A549 (cell line): ENCODE measurements around the gene AKAP5. TPM values are rescaled to one million over a fixed set of nuclear protein-coding genes. Genes with fewer than 3 reads are reported as not detected.
A peak's percentile ranks its signal among the peaks of the same experiment; 100 is the strongest.

ENCODE experiments used
- ATAC-seq, 2 experiments: fragments of 200-7000 bp in 1 of 2; fragments of >200 bp in 1 of 2; cut with Nextera tagmentation in 1 of 2; cut with Tn5 transposase in 1 of 2; 3 replicates each; pipeline versions ENCODE4 v1.8.0 to v1.9.1; 2018 to 2020; ENCODE audit warnings: mild to moderate bottlenecking in 1 of 2, moderate library complexity in 1 of 2
- CTCF ChIA-PET: fragments of 300-600 bp; sonication (Branson Sonifier 250); formaldehyde crosslinking; extraction: SDS; loops from one replicate; lab custom pipeline; 2021; ENCODE audit warnings: antibody characterized with exemption, inconsistent platforms; lab: Yijun Ruan, JAX
- POLR2A ChIA-PET: fragments of 350-600 bp; formaldehyde crosslinking; extraction: SDS; loops from one replicate; lab custom pipeline; 2021; ENCODE audit warnings: antibody characterized with exemption, inconsistent platforms; lab: Yijun Ruan, JAX
- DNase-seq, 2 experiments: peaks; one replicate each; pipeline versions ENCODE4 v3.0.0 to v3.0.0-alpha.2; 2011 to 2016; ENCODE audit warnings: low read depth in 1 of 2, low spot score in 1 of 2
- FAIRE-seq: peaks from 2 replicates; lab custom pipeline; 2011; peaks lifted over from hg19 to GRCh38; lab: Jason Lieb, UNC
- H3K27ac ChIP-seq, 2 experiments: fragments of >200 bp; sonication (Bioruptor Twin); formaldehyde crosslinking; 3 replicates each; pipeline ENCODE4 v1.5.1; 2016 to 2017
- H3K4me1 ChIP-seq: fragments of >200 bp; sonication (Bioruptor Twin); formaldehyde crosslinking; 3 replicates; pipeline ENCODE4 v1.6.1; 2016
- H3K4me2 ChIP-seq: fragments of >200 bp; sonication (Bioruptor Twin); formaldehyde crosslinking; 3 replicates; pipeline ENCODE4 v1.6.1; 2016
- H3K4me3 ChIP-seq: fragments of >200 bp; sonication (Bioruptor Twin); formaldehyde crosslinking; 3 replicates; pipeline ENCODE4 v1.5.1; 2016
- H3K9me3 ChIP-seq: fragments of >200 bp; sonication (Bioruptor Twin); formaldehyde crosslinking; 3 replicates; pipeline ENCODE4 v1.6.1; 2016
- BHLHE40 ChIP-seq: IDR thresholded peaks from 2 replicates; pipeline ENCODE4 v1.6.1; 2012; ENCODE audit warnings: low read depth, low read length, inconsistent platforms
- CBX2 ChIP-seq: fragments of 200-600 bp; sonication (generic); IDR thresholded peaks from 2 replicates; pipeline ENCODE4 v1.6.1; 2016; ENCODE audit warnings: low read depth, mild to moderate bottlenecking, borderline replicate concordance
- CBX8 ChIP-seq: fragments of 200-600 bp; sonication (generic); IDR thresholded peaks from 2 replicates; pipeline ENCODE4 v1.6.1; 2016
- CHD4 ChIP-seq: fragments of 200-600 bp; sonication (generic); IDR thresholded peaks from 2 replicates; pipeline ENCODE4 v1.6.1; 2016; ENCODE audit warnings: antibody characterized with exemption, mild to moderate bottlenecking, borderline replicate concordance
- EHF ChIP-seq: fragments of 250-450 bp; sonication (Bioruptor Pico); IDR thresholded peaks from 2 replicates; pipeline ENCODE4 v1.5.0; 2020; ENCODE audit warnings: mild to moderate bottlenecking
- EHMT2 ChIP-seq: fragments of 200-600 bp; sonication (generic); IDR thresholded peaks from 2 replicates; pipeline ENCODE4 v1.6.1; 2016; ENCODE audit warnings: antibody characterized with exemption, low read depth, mild to moderate bottlenecking, moderate library complexity
- EP300 ChIP-seq, 2 experiments: fragments of >200 bp; sonication (Bioruptor Twin); formaldehyde crosslinking; IDR thresholded peaks; 2 replicates in 1 of 2; 3 replicates in 1 of 2; pipeline ENCODE4 v1.6.1; 2016 to 2017
- FOXS1 ChIP-seq: fragments of 250-450 bp; sonication (Bioruptor Pico); IDR thresholded peaks from 2 replicates; pipeline ENCODE4 v1.5.0; 2020; ENCODE audit warnings: mild to moderate bottlenecking, moderate library complexity
- GATA3 ChIP-seq: IDR thresholded peaks from 2 replicates; pipeline ENCODE4 v1.6.1; 2012; ENCODE audit warnings: borderline replicate concordance
- HDAC2 ChIP-seq: fragments of 200-600 bp; sonication (generic); IDR thresholded peaks from 2 replicates; pipeline ENCODE4 v1.6.1; 2016
- HOXA7 ChIP-seq: fragments of 250-450 bp; sonication (Bioruptor Pico); IDR thresholded peaks from 2 replicates; pipeline ENCODE4 v1.5.0; 2020; ENCODE audit warnings: mild to moderate bottlenecking, moderate library complexity
- HOXB5 ChIP-seq: fragments of 250-450 bp; sonication (Bioruptor Pico); IDR thresholded peaks from 2 replicates; pipeline ENCODE4 v1.5.0; 2020; ENCODE audit warnings: mild to moderate bottlenecking, moderate library complexity
- JUN ChIP-seq, 2 experiments: fragments of >200 bp; sonication (Bioruptor Twin); formaldehyde crosslinking; IDR thresholded peaks; 2 replicates in 1 of 2; 3 replicates in 1 of 2; pipeline ENCODE4 v1.6.1; 2016 to 2017
- JUNB ChIP-seq: fragments of >200 bp; sonication (Bioruptor Twin); formaldehyde crosslinking; IDR thresholded peaks from 2 replicates; pipeline ENCODE4 v1.6.1; 2016
- KDM1A ChIP-seq: fragments of 200-600 bp; sonication (generic); IDR thresholded peaks from 2 replicates; pipeline ENCODE4 v1.6.1; 2016; ENCODE audit warnings: low read depth, mild to moderate bottlenecking
- KDM5A ChIP-seq: fragments of 200-600 bp; sonication (generic); IDR thresholded peaks from 2 replicates; pipeline ENCODE4 v1.6.1; 2016; ENCODE audit warnings: antibody characterized with exemption, mild to moderate bottlenecking
- NPAS2 ChIP-seq: fragments of 250-450 bp; sonication (Bioruptor Pico); IDR thresholded peaks from 2 replicates; pipeline ENCODE4 v1.8.0; 2022; ENCODE audit warnings: mild to moderate bottlenecking, moderate library complexity, borderline replicate concordance
- NR3C1 ChIP-seq: fragments of >200 bp; sonication (Bioruptor Twin); formaldehyde crosslinking; IDR thresholded peaks from 3 replicates; pipeline ENCODE4 v1.6.1; 2017
- PHF8 ChIP-seq: fragments of 200-600 bp; sonication (generic); IDR thresholded peaks from 2 replicates; pipeline ENCODE4 v1.6.1; 2016; ENCODE audit warnings: low read depth, mild to moderate bottlenecking, antibody characterized with exemption, moderate library complexity, borderline replicate concordance
- POLR2A ChIP-seq: IDR thresholded peaks from 2 replicates; pipeline ENCODE4 v1.6.1; 2012; ENCODE audit warnings: mild to moderate bottlenecking, low read length
- POLR2AphosphoS2 ChIP-seq: conservative IDR thresholded peaks from 2 replicates; pipeline ENCODE4 v1.6.1; 2012; ENCODE audit warnings: low read length, improper control_type of control experiment, inconsistent platforms
- RARB ChIP-seq: fragments of 250-450 bp; sonication (Bioruptor Pico); IDR thresholded peaks from 2 replicates; pipeline ENCODE4 v1.8.0; 2021; ENCODE audit warnings: mild to moderate bottlenecking, moderate library complexity
- RNF2 ChIP-seq: fragments of 200-600 bp; sonication (generic); IDR thresholded peaks from 2 replicates; pipeline ENCODE4 v1.6.1; 2016; ENCODE audit warnings: low read depth, mild to moderate bottlenecking, antibody characterized with exemption, moderate library complexity, borderline replicate concordance
- SMC3 ChIP-seq: fragments of >200 bp; sonication (Bioruptor Twin); formaldehyde crosslinking; IDR thresholded peaks from 3 replicates; pipeline ENCODE4 v1.6.1; 2018; ENCODE audit warnings: inconsistent platforms
- SREBF2 ChIP-seq: fragments of 450-650 bp; IDR thresholded peaks from 2 replicates; pipeline ENCODE4 v1.6.1; 2014; ENCODE audit warnings: mild to moderate bottlenecking, moderate library complexity
- TP53 ChIP-seq: fragments of 250-450 bp; sonication (Bioruptor Pico); IDR thresholded peaks from 2 replicates; pipeline ENCODE4 v1.5.0; 2021; ENCODE audit warnings: mild to moderate bottlenecking, moderate library complexity
- ZC3H11A ChIP-seq: fragments of 450-650 bp; IDR thresholded peaks from 2 replicates; pipeline ENCODE4 v1.6.1; 2014; ENCODE audit warnings: antibody characterized with exemption, mild to moderate bottlenecking
- ZFP36 ChIP-seq: fragments of 450-650 bp; IDR thresholded peaks from 2 replicates; pipeline ENCODE4 v1.6.1; 2014; ENCODE audit warnings: borderline replicate concordance; ENCODE audit not compliant: partially characterized antibody
- ZNF302 ChIP-seq: fragments of 250-450 bp; sonication (Bioruptor Pico); IDR thresholded peaks from 2 replicates; pipeline ENCODE4 v1.9.0; 2021; ENCODE audit warnings: inconsistent platforms, mild to moderate bottlenecking, moderate library complexity
- ZSCAN20 ChIP-seq: fragments of 250-450 bp; sonication (Bioruptor Pico); IDR thresholded peaks from 2 replicates; pipeline ENCODE4 v1.8.0; 2022; ENCODE audit warnings: mild to moderate bottlenecking, moderate library complexity
- WGBS: methylation state at CpG from one replicate; pipeline ENCODE4 v1.1.6; 2017; ENCODE audit errors: missing lambda C conversion rate; 5-methylcytosine and 5-hydroxymethylcytosine counted together
- polyA plus RNA-seq, 4 experiments: library from polyadenylated mRNA; depleted of rRNA in 3 of 4; stranded (reverse); fragments of >200 nt; fragmentation: RNase III in 1 of 4; extraction: RNeasy Plus Mini Kit Qiagen cat#74134 plus additional on column Dnase treatment in 1 of 4; gene quantifications; 2 replicates in 3 of 4; 3 replicates in 1 of 4; pipeline ENCODE4 v1.2.3, GENCODE V29; 2011 to 2017
- TF ChIP-seq, protein P1 (sequence below): IDR thresholded peaks from 2 replicates; pipeline ENCODE4 v1.6.1; 2012; ENCODE audit warnings: low read depth, borderline replicate concordance
- TF ChIP-seq, protein P2 (sequence below): fragments of 250-450 bp; sonication (Bioruptor Pico); IDR thresholded peaks from 2 replicates; pipeline ENCODE4 v1.5.0; 2021; ENCODE audit warnings: mild to moderate bottlenecking, moderate library complexity, borderline replicate concordance
- TF ChIP-seq, protein P3 (sequence below): fragments of 150-350 bp; IDR thresholded peaks from 2 replicates; pipeline ENCODE4 v1.6.1; 2014; ENCODE audit warnings: low read depth, mild to moderate bottlenecking, low read length
- TF ChIP-seq, protein P4 (sequence below): fragments of 450-650 bp; IDR thresholded peaks from 2 replicates; pipeline ENCODE4 v1.6.1; 2014; ENCODE audit warnings: antibody characterized with exemption
- TF ChIP-seq, protein P5 (sequence below): fragments of >200 bp; sonication (Bioruptor Twin); formaldehyde crosslinking; IDR thresholded peaks from 3 replicates; pipeline ENCODE4 v1.5.1; 2016
- TF ChIP-seq, protein P6 (sequence below): IDR thresholded peaks from 2 replicates; pipeline ENCODE4 v1.6.1; 2012

The AKAP5 gene
- polyA plus RNA-seq, 2 of the 4 experiments (the other 2 are of a cell fraction): 0.84 to 1.9 TPM

DNA sequence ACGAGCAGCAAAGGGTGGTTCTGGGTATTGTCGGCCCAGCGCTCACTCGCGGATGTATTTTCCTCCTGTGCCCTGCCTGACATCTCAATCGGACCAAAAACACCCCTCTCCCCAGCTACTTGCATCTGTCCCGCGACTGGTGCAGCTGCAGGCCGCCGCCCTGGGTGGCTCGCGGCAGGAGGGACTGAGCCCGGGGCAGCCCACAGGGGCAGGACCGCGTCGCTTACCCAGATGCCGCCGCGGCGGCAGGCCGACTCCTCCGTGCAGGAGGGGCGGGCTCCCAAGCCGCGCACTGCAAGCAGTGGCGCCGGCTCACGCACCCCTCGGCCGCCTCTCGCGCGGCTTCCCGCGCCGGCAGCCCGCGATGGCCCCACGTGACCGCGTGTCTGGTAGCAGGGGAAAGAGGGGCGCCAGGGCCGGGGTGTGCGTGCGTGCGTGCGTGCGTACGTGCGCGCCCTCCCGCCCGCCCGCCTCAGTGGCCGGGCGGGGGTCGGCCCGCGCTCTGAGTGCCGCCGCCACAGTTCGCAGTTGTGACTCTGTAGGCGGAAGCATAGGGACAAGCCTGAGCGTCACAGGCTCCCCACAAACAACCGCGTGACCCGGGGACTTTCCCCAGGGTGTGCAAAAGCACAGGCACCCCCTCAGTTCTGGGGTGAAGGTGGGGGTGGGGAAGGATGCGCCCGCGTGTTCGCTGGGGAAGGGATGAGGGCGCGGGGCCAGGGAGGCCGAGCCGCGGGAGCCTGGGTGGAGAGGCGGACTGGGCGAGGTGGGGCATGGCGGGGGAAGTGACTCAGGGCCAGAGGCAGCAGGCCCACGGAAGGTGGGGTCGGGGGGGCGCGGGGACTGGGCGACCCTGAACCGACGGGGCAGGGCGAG, 38.4 kb downstream of the AKAP5 start, which contains the start of gene ZBTB25:
TSS of gene ZBTB25 (minus strand) at position 405 of the 876 bp plus-strand sequence. CDS start 13,305 bp downstream, outside the sequence.
- POLR2A ChIA-PET: interaction anchor here (0.6 to 3.1 kb wide), 11 partner anchors 12 to 401 kb away, joined by 3 to 42 read pairs (median 4); partner anchors contain the start of genes HSPA2 and MTHFD1
- FAIRE-seq (no peak), ATAC-seq (peak; percentile 68 to 81), DNase-seq (peak; percentile 80 to 94)
- Histone ChIP-seq H3K4me3 (peak within 1 kb of the TSS; percentile 76), H3K4me1 (peaks cover 55% of the 10 kb centered on the region), H3K9me3 (no peaks in the 10 kb centered on the region), H3K27ac (peak within 1 kb of the TSS; percentile 96 to 97), H3K4me2 (peak within 1 kb of the TSS; percentile 87)
- CTCF ChIA-PET: interaction anchor here (0.8 to 2.4 kb wide), 6 partner anchors 25 to 162 kb away, joined by 3 to 10 read pairs (median 3); partner anchors contain the start of gene HSPA2
- WGBS: 2% methylated on average over 24 of the region's 87 CpGs
- no peak for TF ChIP-seq FOXS1
- no peak for TF ChIP-seq EHF
- TF ChIP-seq CHD4: no peak
- TF ChIP-seq, protein P1, sequence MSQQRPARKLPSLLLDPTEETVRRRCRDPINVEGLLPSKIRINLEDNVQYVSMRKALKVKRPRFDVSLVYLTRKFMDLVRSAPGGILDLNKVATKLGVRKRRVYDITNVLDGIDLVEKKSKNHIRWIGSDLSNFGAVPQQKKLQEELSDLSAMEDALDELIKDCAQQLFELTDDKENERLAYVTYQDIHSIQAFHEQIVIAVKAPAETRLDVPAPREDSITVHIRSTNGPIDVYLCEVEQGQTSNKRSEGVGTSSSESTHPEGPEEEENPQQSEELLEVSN: peak; percentile 32
- TF ChIP-seq TP53 (CRISPR knock-in tag): peak; percentile 13; the same call in 1 of the 2 replicates
- TF ChIP-seq, protein P2, sequence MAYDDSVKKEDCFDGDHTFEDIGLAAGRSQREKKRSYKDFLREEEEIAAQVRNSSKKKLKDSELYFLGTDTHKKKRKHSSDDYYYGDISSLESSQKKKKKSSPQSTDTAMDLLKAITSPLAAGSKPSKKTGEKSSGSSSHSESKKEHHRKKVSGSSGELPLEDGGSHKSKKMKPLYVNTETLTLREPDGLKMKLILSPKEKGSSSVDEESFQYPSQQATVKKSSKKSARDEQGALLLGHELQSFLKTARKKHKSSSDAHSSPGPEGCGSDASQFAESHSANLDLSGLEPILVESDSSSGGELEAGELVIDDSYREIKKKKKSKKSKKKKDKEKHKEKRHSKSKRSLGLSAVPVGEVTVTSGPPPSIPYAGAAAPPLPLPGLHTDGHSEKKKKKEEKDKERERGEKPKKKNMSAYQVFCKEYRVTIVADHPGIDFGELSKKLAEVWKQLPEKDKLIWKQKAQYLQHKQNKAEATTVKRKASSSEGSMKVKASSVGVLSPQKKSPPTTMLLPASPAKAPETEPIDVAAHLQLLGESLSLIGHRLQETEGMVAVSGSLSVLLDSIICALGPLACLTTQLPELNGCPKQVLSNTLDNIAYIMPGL (CRISPR knock-in tag): no peak
- TF ChIP-seq PHF8: peak; percentile 42; the same call in 1 of the 2 replicates
- TF ChIP-seq SMC3: 0 out of 3 replicates have a peak, but pooled peaks have one; percentile 3
- TF ChIP-seq ZFP36: no peak
- TF ChIP-seq NR3C1: no peak
- no peak for TF ChIP-seq ZC3H11A
- TF ChIP-seq CBX8: no peak
- TF ChIP-seq HOXB5: no peak
- TF ChIP-seq HDAC2: no peak
- TF ChIP-seq RNF2: no peak
- TF ChIP-seq JUNB: no peak
- peak; percentile 52 for TF ChIP-seq POLR2A
- TF ChIP-seq NPAS2 (CRISPR knock-in tag): no peak
- TF ChIP-seq, protein P3, sequence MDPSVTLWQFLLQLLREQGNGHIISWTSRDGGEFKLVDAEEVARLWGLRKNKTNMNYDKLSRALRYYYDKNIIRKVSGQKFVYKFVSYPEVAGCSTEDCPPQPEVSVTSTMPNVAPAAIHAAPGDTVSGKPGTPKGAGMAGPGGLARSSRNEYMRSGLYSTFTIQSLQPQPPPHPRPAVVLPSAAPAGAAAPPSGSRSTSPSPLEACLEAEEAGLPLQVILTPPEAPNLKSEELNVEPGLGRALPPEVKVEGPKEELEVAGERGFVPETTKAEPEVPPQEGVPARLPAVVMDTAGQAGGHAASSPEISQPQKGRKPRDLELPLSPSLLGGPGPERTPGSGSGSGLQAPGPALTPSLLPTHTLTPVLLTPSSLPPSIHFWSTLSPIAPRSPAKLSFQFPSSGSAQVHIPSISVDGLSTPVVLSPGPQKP: no peak
- no peak for TF ChIP-seq POLR2AphosphoS2
- TF ChIP-seq EHMT2: no peak
- TF ChIP-seq KDM1A: no peak
- no peak for TF ChIP-seq RARB
- peak; percentile 31; the same call in 1 of the 2 replicates for TF ChIP-seq GATA3
- TF ChIP-seq SREBF2: no peak
- TF ChIP-seq JUN (IDR thresholded peaks at IDR 0.05): peak; percentile 84 to 92
- TF ChIP-seq, protein P4, sequence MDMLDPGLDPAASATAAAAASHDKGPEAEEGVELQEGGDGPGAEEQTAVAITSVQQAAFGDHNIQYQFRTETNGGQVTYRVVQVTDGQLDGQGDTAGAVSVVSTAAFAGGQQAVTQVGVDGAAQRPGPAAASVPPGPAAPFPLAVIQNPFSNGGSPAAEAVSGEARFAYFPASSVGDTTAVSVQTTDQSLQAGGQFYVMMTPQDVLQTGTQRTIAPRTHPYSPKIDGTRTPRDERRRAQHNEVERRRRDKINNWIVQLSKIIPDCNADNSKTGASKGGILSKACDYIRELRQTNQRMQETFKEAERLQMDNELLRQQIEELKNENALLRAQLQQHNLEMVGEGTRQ: peak; percentile 78
- TF ChIP-seq, protein P5, sequence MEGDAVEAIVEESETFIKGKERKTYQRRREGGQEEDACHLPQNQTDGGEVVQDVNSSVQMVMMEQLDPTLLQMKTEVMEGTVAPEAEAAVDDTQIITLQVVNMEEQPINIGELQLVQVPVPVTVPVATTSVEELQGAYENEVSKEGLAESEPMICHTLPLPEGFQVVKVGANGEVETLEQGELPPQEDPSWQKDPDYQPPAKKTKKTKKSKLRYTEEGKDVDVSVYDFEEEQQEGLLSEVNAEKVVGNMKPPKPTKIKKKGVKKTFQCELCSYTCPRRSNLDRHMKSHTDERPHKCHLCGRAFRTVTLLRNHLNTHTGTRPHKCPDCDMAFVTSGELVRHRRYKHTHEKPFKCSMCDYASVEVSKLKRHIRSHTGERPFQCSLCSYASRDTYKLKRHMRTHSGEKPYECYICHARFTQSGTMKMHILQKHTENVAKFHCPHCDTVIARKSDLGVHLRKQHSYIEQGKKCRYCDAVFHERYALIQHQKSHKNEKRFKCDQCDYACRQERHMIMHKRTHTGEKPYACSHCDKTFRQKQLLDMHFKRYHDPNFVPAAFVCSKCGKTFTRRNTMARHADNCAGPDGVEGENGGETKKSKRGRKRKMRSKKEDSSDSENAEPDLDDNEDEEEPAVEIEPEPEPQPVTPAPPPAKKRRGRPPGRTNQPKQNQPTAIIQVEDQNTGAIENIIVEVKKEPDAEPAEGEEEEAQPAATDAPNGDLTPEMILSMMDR: no peak
- no peak for TF ChIP-seq ZNF302
- TF ChIP-seq BHLHE40: peak; percentile 50; the same call in 1 of the 2 replicates
- peak in 1 of 2 experiments; percentile 43; a peak in 2 of 5 replicates for TF ChIP-seq EP300 (IDR thresholded peaks at IDR 0.05)
- no peak for TF ChIP-seq ZSCAN20 (CRISPR knock-in tag)
- no peak for TF ChIP-seq CBX2
- TF ChIP-seq, protein P6, sequence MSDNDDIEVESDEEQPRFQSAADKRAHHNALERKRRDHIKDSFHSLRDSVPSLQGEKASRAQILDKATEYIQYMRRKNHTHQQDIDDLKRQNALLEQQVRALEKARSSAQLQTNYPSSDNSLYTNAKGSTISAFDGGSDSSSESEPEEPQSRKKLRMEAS: peak; percentile 87
- no peak for TF ChIP-seq KDM5A
- peak; percentile 77; the same call in 1 of the 2 replicates for TF ChIP-seq HOXA7 (CRISPR knock-in tag)
